ENCODE results near the gene PRR29.
"Not testable (repeated sequence)": the region's sequence is repeated elsewhere in the genome, so short reads cannot be mapped to it uniquely, and the experiment has no call there.

Gene PRR29

DNA sequence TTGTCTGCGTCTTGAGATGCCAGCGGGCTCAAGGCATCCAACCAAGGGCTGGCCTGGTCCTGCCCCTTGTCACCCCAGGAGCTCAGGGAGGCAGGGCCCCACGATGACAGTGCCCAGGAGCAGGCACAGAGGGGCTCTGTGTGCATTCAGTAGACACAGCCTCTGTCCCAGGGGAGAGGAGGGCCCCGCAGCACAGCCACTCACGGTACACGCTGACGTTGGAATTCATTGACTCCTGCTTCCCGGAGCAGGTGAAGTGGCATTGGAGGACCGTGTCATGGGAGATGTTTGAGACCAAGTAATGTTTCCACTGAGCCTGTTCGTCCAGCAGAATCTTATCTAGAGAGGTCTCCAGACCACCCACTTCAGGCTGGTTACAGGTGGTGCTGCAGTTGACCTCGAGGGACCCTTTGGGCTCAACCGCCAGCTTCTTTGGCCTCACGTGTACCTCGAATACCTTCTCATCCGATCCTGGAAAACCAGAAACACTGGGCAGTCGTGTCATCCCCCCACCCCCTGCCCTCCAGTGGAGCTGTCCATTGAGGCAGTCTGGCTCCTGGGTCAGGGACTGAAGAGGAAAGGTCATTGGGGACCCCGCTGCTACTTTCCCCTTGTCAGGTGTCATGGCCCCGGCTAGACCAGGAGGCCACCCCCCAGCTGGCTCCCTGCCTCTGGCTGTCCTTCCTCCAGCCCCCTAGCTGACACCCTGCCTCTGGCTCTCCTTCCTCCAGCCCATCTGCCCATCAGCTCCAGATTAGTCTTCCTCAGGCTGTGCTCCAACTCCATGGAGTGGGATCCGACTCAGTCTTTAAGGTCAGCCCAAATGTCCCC, 7.0 kb downstream of the PRR29 start:
- H3K27ac ChIP-seq: no peak overlapping the region; the same call in 1 of the 2 replicates
- no peaks in the 10 kb centered on the region for H3K9me3 ChIP-seq (ENCODE audit: severe bottlenecking)
- H3K27me3 ChIP-seq (ENCODE audit: insufficient read depth, low read depth, severe bottlenecking): no peaks in the 10 kb centered on the region
- TF ChIP-seq, protein P1, sequence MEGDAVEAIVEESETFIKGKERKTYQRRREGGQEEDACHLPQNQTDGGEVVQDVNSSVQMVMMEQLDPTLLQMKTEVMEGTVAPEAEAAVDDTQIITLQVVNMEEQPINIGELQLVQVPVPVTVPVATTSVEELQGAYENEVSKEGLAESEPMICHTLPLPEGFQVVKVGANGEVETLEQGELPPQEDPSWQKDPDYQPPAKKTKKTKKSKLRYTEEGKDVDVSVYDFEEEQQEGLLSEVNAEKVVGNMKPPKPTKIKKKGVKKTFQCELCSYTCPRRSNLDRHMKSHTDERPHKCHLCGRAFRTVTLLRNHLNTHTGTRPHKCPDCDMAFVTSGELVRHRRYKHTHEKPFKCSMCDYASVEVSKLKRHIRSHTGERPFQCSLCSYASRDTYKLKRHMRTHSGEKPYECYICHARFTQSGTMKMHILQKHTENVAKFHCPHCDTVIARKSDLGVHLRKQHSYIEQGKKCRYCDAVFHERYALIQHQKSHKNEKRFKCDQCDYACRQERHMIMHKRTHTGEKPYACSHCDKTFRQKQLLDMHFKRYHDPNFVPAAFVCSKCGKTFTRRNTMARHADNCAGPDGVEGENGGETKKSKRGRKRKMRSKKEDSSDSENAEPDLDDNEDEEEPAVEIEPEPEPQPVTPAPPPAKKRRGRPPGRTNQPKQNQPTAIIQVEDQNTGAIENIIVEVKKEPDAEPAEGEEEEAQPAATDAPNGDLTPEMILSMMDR (IDR thresholded peaks at IDR 0.05; ENCODE audit: low read depth, low read length): no peak
- no peak overlapping the region for H3K4me3 ChIP-seq (ENCODE audit: low read depth, low read length)
- peak; percentile 51 for DNase-seq
- H3K36me3 ChIP-seq: no peaks in the 10 kb centered on the region

DNA sequence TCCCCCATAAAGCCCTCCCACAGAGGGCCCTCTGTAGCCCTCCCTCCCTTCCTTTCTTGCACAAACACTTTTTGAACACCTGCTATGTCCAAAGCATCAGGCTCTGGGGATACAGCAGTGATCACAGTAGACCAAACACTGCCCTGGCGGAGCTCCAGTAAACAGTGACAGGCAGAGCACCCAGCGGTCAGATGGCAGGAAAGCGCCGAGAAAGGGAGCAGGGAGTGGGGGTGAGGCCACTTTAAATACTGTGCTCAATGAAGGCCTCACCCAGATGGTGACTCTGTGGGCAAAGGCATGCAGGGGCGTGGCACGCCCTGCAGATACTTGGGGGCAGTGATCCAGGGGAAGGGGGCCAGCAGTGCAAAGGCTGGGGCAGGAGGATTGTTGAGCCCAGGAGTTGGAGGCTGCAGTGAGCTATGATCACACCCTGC, 7.6 kb downstream of the PRR29 start:
- Histone ChIP-seq H3K9me3 (ENCODE audit: severe bottlenecking) (no peaks in the 10 kb centered on the region), H3K36me3 (no peaks in the 10 kb centered on the region), H3K27ac (no peak overlapping the region; the same call in 1 of the 2 replicates), H3K4me3 (ENCODE audit: low read depth, low read length) (no peak overlapping the region), H3K27me3 (ENCODE audit: insufficient read depth, low read depth, severe bottlenecking) (no peaks in the 10 kb centered on the region)
- TF ChIP-seq, protein P1 (IDR thresholded peaks at IDR 0.05; ENCODE audit: low read depth, low read length): no peak
- DNase-seq: no peak

DNA sequence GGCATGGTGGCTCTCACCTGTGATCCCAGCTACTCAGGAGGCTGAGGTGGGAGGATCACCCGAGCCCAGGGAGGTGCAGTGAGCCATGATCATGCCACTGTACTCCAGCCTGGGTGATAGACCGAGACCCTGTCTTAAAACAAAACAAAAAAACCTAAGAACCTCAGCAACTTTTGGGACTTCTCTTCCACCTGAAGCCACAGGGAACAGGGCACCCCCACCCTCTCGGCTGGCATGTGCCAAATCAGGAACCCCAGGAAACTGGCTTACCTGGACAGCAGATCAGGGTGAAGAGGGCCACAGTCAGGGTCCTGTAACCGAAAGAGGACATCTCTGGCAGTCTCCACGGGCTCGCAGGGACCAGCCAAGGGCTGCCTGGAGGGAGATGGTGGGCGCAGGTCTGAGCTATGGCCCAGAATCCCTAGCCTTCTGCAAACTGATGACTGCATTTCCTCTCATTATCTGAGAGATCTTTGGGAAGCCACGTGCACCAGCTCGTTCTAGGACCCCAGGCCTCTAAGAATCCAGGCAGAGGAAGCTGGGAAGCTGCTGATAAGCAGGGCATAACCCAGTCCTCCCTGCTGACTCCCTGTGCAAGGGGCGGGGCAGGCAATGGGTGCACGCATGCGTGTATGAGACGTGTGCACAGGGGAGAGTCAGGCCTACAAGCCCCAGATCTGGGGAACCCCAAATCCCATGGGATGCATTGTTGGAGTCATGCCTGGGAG, 8.4 kb downstream of the PRR29 start:
- H3K27ac ChIP-seq: no peak overlapping the region

DNA sequence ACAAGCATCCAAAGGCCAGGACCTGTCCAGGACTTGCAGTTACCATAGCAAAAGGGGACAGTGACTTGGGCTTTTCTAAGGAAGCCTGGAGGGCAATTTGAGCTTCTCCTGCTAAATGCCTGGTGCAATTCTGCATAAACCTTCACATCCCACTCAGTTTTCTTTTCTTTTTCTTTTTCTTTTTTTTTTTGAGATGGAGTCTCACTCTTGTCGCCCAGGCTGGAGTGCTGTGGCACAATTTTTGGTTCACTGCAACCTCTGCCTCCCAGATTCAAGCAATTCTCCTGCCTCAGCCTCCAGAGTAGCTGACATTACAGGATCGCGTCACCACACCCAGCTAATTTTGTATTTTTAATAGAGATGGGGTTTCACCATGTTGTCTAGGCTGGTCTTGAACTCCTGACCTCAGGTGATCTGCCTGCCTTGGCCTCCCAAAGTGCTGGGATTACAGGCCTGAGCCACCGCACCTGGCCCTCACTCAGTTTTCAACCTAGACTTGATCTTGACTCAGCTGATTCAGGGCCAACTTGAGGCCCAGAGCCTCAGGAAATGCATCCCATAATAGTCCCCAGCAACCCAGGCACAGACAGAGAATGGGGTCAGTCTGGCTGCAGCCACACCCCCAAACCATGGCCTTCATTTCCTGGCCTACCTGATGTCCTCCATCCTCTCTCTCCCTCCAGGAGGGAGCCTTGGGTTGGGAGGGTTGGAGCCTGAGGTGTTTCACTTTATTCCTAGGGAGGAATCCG, 9.1 kb downstream of the PRR29 start:
- not testable (repeated sequence) for H3K9me3 ChIP-seq (ENCODE audit: severe bottlenecking); DNase-seq; H3K27me3 ChIP-seq (ENCODE audit: insufficient read depth, low read depth, severe bottlenecking); H3K4me3 ChIP-seq (ENCODE audit: low read depth, low read length); H3K36me3 ChIP-seq; H3K27ac ChIP-seq

More for the DNA sequence above, 8.4 kb downstream of the PRR29 start:
- H3K36me3 ChIP-seq: no peaks in the 10 kb centered on the region
- H3K9me3 ChIP-seq (ENCODE audit: severe bottlenecking): no peaks in the 10 kb centered on the region
- no peak overlapping the region for H3K4me3 ChIP-seq (ENCODE audit: low read depth, low read length)
- H3K27me3 ChIP-seq (ENCODE audit: insufficient read depth, low read depth, severe bottlenecking): no peaks in the 10 kb centered on the region
- TF ChIP-seq, protein P1 (IDR thresholded peaks at IDR 0.05; ENCODE audit: low read depth, low read length): no peak
- no peak for DNase-seq

DNA sequence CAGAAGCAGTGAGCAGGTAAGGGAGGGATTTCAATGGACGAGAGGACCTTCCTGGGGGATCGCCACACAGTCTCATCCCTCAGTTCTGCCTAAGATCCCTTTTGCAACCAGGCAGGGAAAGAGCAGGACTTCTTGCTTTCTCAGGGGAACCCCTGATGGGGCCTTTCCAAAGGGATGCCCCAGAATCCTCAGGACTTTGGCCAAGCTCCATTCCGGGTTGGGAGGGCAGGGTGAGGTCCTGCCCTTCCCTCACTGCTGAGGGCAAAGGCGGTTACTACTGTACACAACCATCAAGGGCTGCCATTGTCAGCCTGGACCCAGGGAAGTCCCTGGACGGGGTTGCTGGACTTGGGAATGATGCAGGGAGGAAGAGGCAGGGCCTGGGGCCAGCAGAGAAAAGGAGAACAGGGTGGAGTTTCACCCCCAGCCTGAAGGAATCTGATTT, 9.7 kb downstream of the PRR29 start:
- no peaks in the 10 kb centered on the region for H3K9me3 ChIP-seq (ENCODE audit: severe bottlenecking)
- H3K27ac ChIP-seq: no peak overlapping the region
- H3K4me3 ChIP-seq (ENCODE audit: low read depth, low read length): no peak overlapping the region
- TF ChIP-seq, protein P1 (IDR thresholded peaks at IDR 0.05; ENCODE audit: low read depth, low read length): no peak
- no peak for DNase-seq
- no peaks in the 10 kb centered on the region for H3K27me3 ChIP-seq (ENCODE audit: insufficient read depth, low read depth, severe bottlenecking)
- no peaks in the 10 kb centered on the region for H3K36me3 ChIP-seq

DNA sequence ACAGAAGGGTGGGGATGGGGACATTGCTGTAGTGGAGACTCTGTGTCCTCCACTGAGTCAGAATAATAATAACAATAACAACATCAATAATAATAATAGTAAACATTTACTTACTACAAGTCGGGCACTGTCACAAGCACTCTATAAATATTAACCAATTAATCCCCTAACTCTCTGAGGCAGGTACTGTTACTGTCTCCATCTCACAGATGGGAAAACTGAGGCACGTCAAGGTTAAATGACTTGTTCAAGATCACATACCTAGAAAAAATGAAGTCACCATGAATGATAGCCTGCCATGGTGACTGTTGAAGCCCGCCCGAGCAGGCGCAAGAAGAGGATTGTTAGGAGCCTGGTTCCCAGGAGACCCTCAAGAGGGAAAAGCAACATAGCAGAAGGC, 10.2 kb downstream of the PRR29 start:
- H3K27ac ChIP-seq: no peak overlapping the region
- no peak for DNase-seq
- no peaks in the 10 kb centered on the region for H3K27me3 ChIP-seq (ENCODE audit: insufficient read depth, low read depth, severe bottlenecking)
- no peaks in the 10 kb centered on the region for H3K9me3 ChIP-seq (ENCODE audit: severe bottlenecking)
- TF ChIP-seq, protein P1 (IDR thresholded peaks at IDR 0.05; ENCODE audit: low read depth, low read length): no peak
- no peaks in the 10 kb centered on the region for H3K36me3 ChIP-seq
- H3K4me3 ChIP-seq (ENCODE audit: low read depth, low read length): no peak overlapping the region

Measured in WERI-Rb-1 (cell line).